ENCODE measurements around the gene SLC39A6.
A peak's percentile ranks its signal among the peaks of the same experiment; 100 is the strongest.
"Not testable (repeated sequence)": the region's sequence is repeated elsewhere in the genome, so short reads cannot be mapped to it uniquely, and the experiment has no call there.

The SLC39A6 gene

GRCh38 chr18:36129300-36130038 is at the start of gene SLC39A6, which contains the start of gene ELP2:
TSS of gene SLC39A6 (minus strand) at chr18:36129340. CDS start at chr18:36127007, 2,333 bp downstream.
TSS of gene ELP2 (plus strand) at chr18:36129899. CDS start at chr18:36129934, 35 bp downstream.
- peak; percentile 94 for DNase-seq

GRCh38 chr18:36177913-36178312 is 48.8 kb upstream of the SLC39A6 start:
- no peak for DNase-seq

- no peak for DNase-seq
Observed at GRCh38 chr18:36176711-36177110, 47.6 kb upstream of the SLC39A6 start.

- DNase-seq: no peak
Observed at GRCh38 chr18:36176177-36176584, 47.0 kb upstream of the SLC39A6 start.

- DNase-seq: no peak
Observed at GRCh38 chr18:36175481-36175880, 46.3 kb upstream of the SLC39A6 start.

GRCh38 chr18:36169938-36170337 is 40.8 kb upstream of the SLC39A6 start:
- DNase-seq: no peak

GRCh38 chr18:36168296-36168695 is 39.2 kb upstream of the SLC39A6 start:
- not testable (repeated sequence) for DNase-seq

- no peak for DNase-seq
Observed at GRCh38 chr18:36167692-36168218, 38.6 kb upstream of the SLC39A6 start.

GRCh38 chr18:36162981-36163380 is 33.8 kb upstream of the SLC39A6 start:
- no peak for DNase-seq

- DNase-seq: no peak
Observed at GRCh38 chr18:36160959-36161371, 31.8 kb upstream of the SLC39A6 start.

- no peak for DNase-seq
Observed at GRCh38 chr18:36158266-36158867, 29.2 kb upstream of the SLC39A6 start.

GRCh38 chr18:36157441-36157840 is 28.3 kb upstream of the SLC39A6 start:
- no peak for DNase-seq

GRCh38 chr18:36155851-36156757 is 27.0 kb upstream of the SLC39A6 start:
- DNase-seq: no peak

- no peak for DNase-seq
Observed at GRCh38 chr18:36153771-36154170, 24.6 kb upstream of the SLC39A6 start.

GRCh38 chr18:36153203-36153602 is 24.1 kb upstream of the SLC39A6 start:
- DNase-seq: no peak

- no peak for DNase-seq
Observed at GRCh38 chr18:36152781-36153180, 23.6 kb upstream of the SLC39A6 start.

- no peak for DNase-seq
Observed at GRCh38 chr18:36149514-36150289, 20.6 kb upstream of the SLC39A6 start.

- no peak for DNase-seq
Observed at GRCh38 chr18:36143391-36143790, 14.3 kb upstream of the SLC39A6 start.

GRCh38 chr18:36142751-36143150 is 13.6 kb upstream of the SLC39A6 start:
- no peak for DNase-seq

- DNase-seq: no peak
Observed at GRCh38 chr18:36141576-36141975, 12.4 kb upstream of the SLC39A6 start.

- no peak for DNase-seq
Observed at GRCh38 chr18:36139245-36139644, 10.1 kb upstream of the SLC39A6 start.

GRCh38 chr18:36135264-36135663 is 6.1 kb upstream of the SLC39A6 start:
- DNase-seq: no peak
